Measurements from ENCODE around the gene DYNLL2. TPM values are rescaled to one million over a fixed set of nuclear protein-coding genes. Genes with fewer than 3 reads are reported as not detected.

The DYNLL2 gene
- total and polyA plus RNA-seq, 4 experiments from 2014 or later, result 0.56 to 45.8 (median 23.5) TPM

- ChIA-PET CTCF (ENCODE audit: partially characterized antibody) (no interaction called here), POLR2A (ENCODE audit: partially characterized antibody) (interaction anchor here (0.8 kb wide), 1 partner anchor 7 kb away, joined by 3 read pairs; the partner anchor contains the start of gene DYNLL2)
- Mint-ChIP-seq H3K4me3 (peak overlapping the region in 1 of 8 donors; percentile 17), H3K4me1 (peaks cover 25 to 48% (median 39%) of the 10 kb centered on the region in 4 donors), H3K36me3 (peaks cover 67 to 84% of the 10 kb centered on the region in 2 donors), H3K27me3 (no peaks in the 10 kb centered on the region), H3K27ac (peak overlapping the region in 2 of 7 donors; percentile 46 to 64), H3K9me3 (no peaks in the 10 kb centered on the region)
- H3K27ac ChIP-seq (ENCODE audit: low read depth, low read length), result no peak overlapping the region
- H3K27me3 ChIP-seq (ENCODE audit: insufficient read depth, low read length), result no peaks in the 10 kb centered on the region
- H3K9me3 ChIP-seq (ENCODE audit: control insufficient read depth in 1 of 2, low read length in 2 of 2), result no peaks in the 10 kb centered on the region
- no peak for DNase-seq
- H3K4me3 ChIP-seq (ENCODE audit: low read length in 2 of 2), result no peak overlapping the region
- peaks cover 52% of the 10 kb centered on the region for H3K36me3 ChIP-seq (ENCODE audit: insufficient read depth, low read length)
- intact Hi-C loops (cut with micrococcal nuclease), result no loop called here
- H3K4me1 ChIP-seq (ENCODE audit: insufficient read depth, low read length), result peaks cover 22% of the 10 kb centered on the region
These were observed 7.9 kb downstream of the DYNLL2 start for GRCh38 chr17:58091024-58091567.

- H3K27ac Mint-ChIP-seq, result peak overlapping the region in 4 of 7 donors; percentile 14 to 59 (median 31)
- H3K36me3 ChIP-seq (ENCODE audit: insufficient read depth, low read length), result peaks cover 49% of the 10 kb centered on the region
- no peaks in the 10 kb centered on the region for H3K27me3 ChIP-seq (ENCODE audit: insufficient read depth, low read length)
- no peak overlapping the region for H3K4me3 Mint-ChIP-seq
- ChIA-PET CTCF (ENCODE audit: partially characterized antibody) (no interaction called here), POLR2A (ENCODE audit: partially characterized antibody) (interaction anchor here (0.8 kb wide), 1 partner anchor 9 kb away, joined by 3 read pairs; the partner anchor contains the start of gene DYNLL2)
- no peak overlapping the region for H3K4me3 ChIP-seq (ENCODE audit: low read length in 2 of 2)
- H3K9me3 Mint-ChIP-seq, result no peaks in the 10 kb centered on the region
- H3K9me3 ChIP-seq (ENCODE audit: control insufficient read depth in 1 of 2, low read length in 2 of 2), result no peaks in the 10 kb centered on the region
- H3K27me3 Mint-ChIP-seq, result no peaks in the 10 kb centered on the region
- H3K4me1 Mint-ChIP-seq, result peaks cover 20 to 37% (median 29%) of the 10 kb centered on the region in 4 donors
- H3K36me3 Mint-ChIP-seq, result peaks cover 58 to 73% of the 10 kb centered on the region in 2 donors
- intact Hi-C loops (cut with micrococcal nuclease), result no loop called here
- peaks cover 11% of the 10 kb centered on the region for H3K4me1 ChIP-seq (ENCODE audit: insufficient read depth, low read length)
- no peak for DNase-seq
- H3K27ac ChIP-seq (ENCODE audit: low read depth, low read length), result no peak overlapping the region
These were observed 9.0 kb downstream of the DYNLL2 start for GRCh38 chr17:58092101-58092796.

DNA sequence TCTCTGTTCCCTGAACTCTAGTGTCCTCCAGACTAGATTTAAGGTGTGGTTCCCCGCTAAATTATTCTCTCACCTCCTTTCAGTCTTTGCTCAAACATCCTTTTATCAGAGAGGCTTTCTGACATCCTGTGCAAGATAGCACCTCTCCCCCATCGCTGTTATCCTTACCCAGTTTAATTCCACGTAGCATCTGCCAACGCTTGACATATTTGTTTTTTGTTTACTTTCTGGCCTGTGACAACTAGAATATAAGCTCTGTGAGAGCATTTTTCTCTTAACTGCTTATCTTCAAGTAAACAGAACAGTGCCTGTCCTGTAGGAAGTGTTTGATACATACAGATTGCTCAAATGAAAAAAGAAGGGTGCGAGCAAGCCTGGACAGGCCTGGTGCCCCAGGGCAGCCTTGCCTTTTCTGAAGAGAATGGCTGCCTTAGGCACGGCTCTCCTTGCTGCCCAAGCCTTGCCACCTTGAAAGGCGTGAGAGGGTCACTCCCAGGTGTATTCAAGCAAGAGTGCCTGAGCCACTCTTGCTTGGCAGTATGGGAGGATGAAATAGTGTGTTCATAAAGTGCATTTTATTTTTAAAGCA is 9.7 kb downstream of the DYNLL2 start:
- intact Hi-C loops (cut with micrococcal nuclease), result no loop called here
- no peak overlapping the region for H3K27ac ChIP-seq (ENCODE audit: low read depth, low read length)
- ChIA-PET CTCF (ENCODE audit: partially characterized antibody) (no interaction called here), POLR2A (ENCODE audit: partially characterized antibody) (no interaction called here)
- H3K4me1 Mint-ChIP-seq, result peaks cover 18 to 31% (median 23%) of the 10 kb centered on the region in 4 donors
- H3K27ac Mint-ChIP-seq, result peak overlapping the region in 4 of 7 donors; percentile 6 to 65 (median 16)
- no peaks in the 10 kb centered on the region for H3K9me3 ChIP-seq (ENCODE audit: control insufficient read depth in 1 of 2, low read length in 2 of 2)
- H3K9me3 Mint-ChIP-seq, result no peaks in the 10 kb centered on the region
- no peaks in the 10 kb centered on the region for H3K27me3 Mint-ChIP-seq
- peaks cover 7% of the 10 kb centered on the region for H3K4me1 ChIP-seq (ENCODE audit: insufficient read depth, low read length)
- no peak for DNase-seq
- H3K36me3 Mint-ChIP-seq, result peaks cover 52 to 69% of the 10 kb centered on the region in 2 donors
- peaks cover 43% of the 10 kb centered on the region for H3K36me3 ChIP-seq (ENCODE audit: insufficient read depth, low read length)
- no peak overlapping the region for H3K4me3 ChIP-seq (ENCODE audit: low read length in 2 of 2)
- no peak overlapping the region for H3K4me3 Mint-ChIP-seq
- no peaks in the 10 kb centered on the region for H3K27me3 ChIP-seq (ENCODE audit: insufficient read depth, low read length)

GRCh38 chr17:58094118-58094517 is 10.9 kb downstream of the DYNLL2 start:
- no peaks in the 10 kb centered on the region for H3K27me3 Mint-ChIP-seq
- H3K4me3 ChIP-seq (ENCODE audit: low read length in 2 of 2), result no peak overlapping the region
- H3K4me1 Mint-ChIP-seq, result peaks cover 10 to 21% (median 14%) of the 10 kb centered on the region in 4 donors
- intact Hi-C loops (cut with micrococcal nuclease), result no loop called here
- H3K4me3 Mint-ChIP-seq, result no peak overlapping the region
- H3K27me3 ChIP-seq (ENCODE audit: insufficient read depth, low read length), result no peaks in the 10 kb centered on the region
- CTCF ChIA-PET (ENCODE audit: partially characterized antibody), result no interaction called here
- H3K4me1 ChIP-seq (ENCODE audit: insufficient read depth, low read length), result no peaks in the 10 kb centered on the region
- H3K36me3 Mint-ChIP-seq, result peaks cover 39 to 57% of the 10 kb centered on the region in 2 donors
- H3K9me3 Mint-ChIP-seq, result no peaks in the 10 kb centered on the region
- H3K36me3 ChIP-seq (ENCODE audit: insufficient read depth, low read length), result peaks cover 30% of the 10 kb centered on the region
- H3K27ac ChIP-seq (ENCODE audit: low read depth, low read length), result no peak overlapping the region
- H3K9me3 ChIP-seq (ENCODE audit: control insufficient read depth in 1 of 2, low read length in 2 of 2), result no peaks in the 10 kb centered on the region
- no peak for DNase-seq
- H3K27ac Mint-ChIP-seq, result peak overlapping the region in 3 of 7 donors; percentile 44 to 77 (median 63)
- POLR2A ChIA-PET (ENCODE audit: partially characterized antibody), result no interaction called here

DNA sequence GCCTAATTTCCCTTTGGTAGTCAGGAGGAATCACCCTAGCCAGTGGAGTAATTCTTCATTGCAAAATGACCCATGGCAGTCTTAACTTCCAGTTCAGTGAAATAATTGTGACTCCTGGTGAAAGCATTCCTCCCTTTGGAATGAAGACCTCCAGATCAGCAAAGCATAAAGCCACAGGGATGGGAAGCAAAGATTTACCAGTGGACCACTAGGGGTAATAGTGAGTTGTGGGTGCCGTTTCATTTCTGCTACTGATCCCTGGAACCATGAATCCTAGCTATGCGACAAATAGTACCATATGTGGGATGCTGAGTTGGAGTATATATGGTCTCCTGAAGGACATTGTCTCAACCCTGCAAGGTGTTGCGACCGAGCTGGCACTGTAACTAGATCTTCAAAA is 13.7 kb downstream of the DYNLL2 start:
- no peak overlapping the region for H3K27ac ChIP-seq (ENCODE audit: low read depth, low read length)
- H3K4me1 ChIP-seq (ENCODE audit: insufficient read depth, low read length), result no peaks in the 10 kb centered on the region
- POLR2A ChIA-PET (ENCODE audit: partially characterized antibody), result interaction anchor here (1.4 kb wide), 1 partner anchor 13 kb away, joined by 4 read pairs; the partner anchor contains the start of gene DYNLL2
- H3K4me1 Mint-ChIP-seq, result peaks cover 0 to 10% (median 4%) of the 10 kb centered on the region in 4 donors
- CTCF ChIA-PET (ENCODE audit: partially characterized antibody), result interaction anchor here (0.8 to 2.0 kb wide), 4 partner anchors 11 to 238 kb away, joined by 3 to 8 read pairs (median 3); no protein-coding TSS in a partner anchor
- H3K9me3 Mint-ChIP-seq, result no peaks in the 10 kb centered on the region
- peaks cover 4% of the 10 kb centered on the region for H3K36me3 ChIP-seq (ENCODE audit: insufficient read depth, low read length)
- intact Hi-C loops (cut with micrococcal nuclease), result no loop called here
- peaks cover 13 to 32% of the 10 kb centered on the region in 2 donors for H3K36me3 Mint-ChIP-seq
- no peaks in the 10 kb centered on the region for H3K27me3 Mint-ChIP-seq
- no peaks in the 10 kb centered on the region for H3K9me3 ChIP-seq (ENCODE audit: control insufficient read depth in 1 of 2, low read length in 2 of 2)
- no peaks in the 10 kb centered on the region for H3K27me3 ChIP-seq (ENCODE audit: insufficient read depth, low read length)
- H3K27ac Mint-ChIP-seq, result no peak overlapping the region
- H3K4me3 Mint-ChIP-seq, result no peak overlapping the region
- DNase-seq, result no peak
- H3K4me3 ChIP-seq (ENCODE audit: low read length in 2 of 2), result no peak overlapping the region

- ChIA-PET POLR2A (ENCODE audit: partially characterized antibody) (interaction anchor here (0.9 to 1.5 kb wide), 2 partner anchors 13 to 23 kb away, joined by 4 read pairs; no protein-coding TSS in a partner anchor), CTCF (ENCODE audit: partially characterized antibody) (interaction anchor here (1.0 to 2.0 kb wide), 2 partner anchors 75 to 98 kb away, joined by 4 to 8 read pairs; no protein-coding TSS in a partner anchor)
- no peak overlapping the region for H3K27ac ChIP-seq (ENCODE audit: low read depth, low read length)
- no peaks in the 10 kb centered on the region for H3K9me3 ChIP-seq (ENCODE audit: control insufficient read depth in 1 of 2, low read length in 2 of 2)
- peaks cover 0 to 10% (median 2%) of the 10 kb centered on the region in 4 donors for H3K4me1 Mint-ChIP-seq
- H3K27ac Mint-ChIP-seq, result no peak overlapping the region
- peaks cover 11 to 25% of the 10 kb centered on the region in 2 donors for H3K36me3 Mint-ChIP-seq
- DNase-seq, result no peak
- no peaks in the 10 kb centered on the region for H3K27me3 Mint-ChIP-seq
- no peaks in the 10 kb centered on the region for H3K27me3 ChIP-seq (ENCODE audit: insufficient read depth, low read length)
- H3K36me3 ChIP-seq (ENCODE audit: insufficient read depth, low read length), result no peaks in the 10 kb centered on the region
- no peak overlapping the region for H3K4me3 Mint-ChIP-seq
- no peaks in the 10 kb centered on the region for H3K9me3 Mint-ChIP-seq
- H3K4me3 ChIP-seq (ENCODE audit: low read length in 2 of 2), result no peak overlapping the region
- no peaks in the 10 kb centered on the region for H3K4me1 ChIP-seq (ENCODE audit: insufficient read depth, low read length)
- intact Hi-C loops (cut with micrococcal nuclease), result no loop called here
These were observed 14.3 kb downstream of the DYNLL2 start for GRCh38 chr17:58097384-58098088.

All from CD4-positive, alpha-beta memory T cell (primary cell).